Left ventricle myocardium inferior (tissue), 1 donor: ENCODE results near the gene MRC2. TPM values are rescaled to one million over a fixed set of nuclear protein-coding genes. Genes with fewer than 3 reads are reported as not detected.

Experiments
- DNase-seq: peaks from one replicate; pipeline ENCODE4 v3.0.0-alpha.2; 2020
- H3K27ac ChIP-seq: fragments of 200-600 bp; replicated peaks from 2 replicates; pipeline ENCODE4 v1.8.0; 2021
- H3K27me3 ChIP-seq: fragments of 200-600 bp; 2 replicates; pipeline ENCODE4 v1.8.0; 2021; ENCODE audit warnings: low read depth
- H3K36me3 ChIP-seq: fragments of 200-600 bp; 2 replicates; pipeline ENCODE4 v1.8.0; 2021
- H3K4me1 ChIP-seq: fragments of 200-600 bp; 2 replicates; pipeline ENCODE4 v1.8.0; 2021
- H3K4me3 ChIP-seq: fragments of 200-600 bp; 2 replicates; pipeline ENCODE4 v1.8.0; 2021; ENCODE audit warnings: mild to moderate bottlenecking, moderate library complexity
- H3K9me3 ChIP-seq: fragments of 200-600 bp; replicated peaks from 2 replicates; pipeline ENCODE4 v1.8.0; 2021
- intact Hi-C: fragments of 100-400 bp; cut with micrococcal nuclease; formaldehyde crosslinking; loops from one replicate; pipeline ENCODE4 v1.11.0; 2022
- total RNA-seq: library from RNA; stranded (reverse); fragmentation: NEBNext Ultra II Directional; extraction: Animal tissue kit (Norgen Biotek cat#: 25700); gene quantifications from one replicate; pipeline ENCODE4 v1.2.1, GENCODE V29; 2021
- TF ChIP-seq, protein P1 (sequence below): fragments of 200-600 bp; IDR thresholded peaks from 2 replicates; pipeline ENCODE4 v1.8.0; 2021; ENCODE audit warnings: antibody characterized with exemption, mild to moderate bottlenecking, borderline replicate concordance
- donor health status: DM: no; HTN: yes; CAD: no; lungs with severe emphysema.

MRC2 gene
- total RNA-seq, 1 donor from 2014 or later, result 22.8 TPM

DNA sequence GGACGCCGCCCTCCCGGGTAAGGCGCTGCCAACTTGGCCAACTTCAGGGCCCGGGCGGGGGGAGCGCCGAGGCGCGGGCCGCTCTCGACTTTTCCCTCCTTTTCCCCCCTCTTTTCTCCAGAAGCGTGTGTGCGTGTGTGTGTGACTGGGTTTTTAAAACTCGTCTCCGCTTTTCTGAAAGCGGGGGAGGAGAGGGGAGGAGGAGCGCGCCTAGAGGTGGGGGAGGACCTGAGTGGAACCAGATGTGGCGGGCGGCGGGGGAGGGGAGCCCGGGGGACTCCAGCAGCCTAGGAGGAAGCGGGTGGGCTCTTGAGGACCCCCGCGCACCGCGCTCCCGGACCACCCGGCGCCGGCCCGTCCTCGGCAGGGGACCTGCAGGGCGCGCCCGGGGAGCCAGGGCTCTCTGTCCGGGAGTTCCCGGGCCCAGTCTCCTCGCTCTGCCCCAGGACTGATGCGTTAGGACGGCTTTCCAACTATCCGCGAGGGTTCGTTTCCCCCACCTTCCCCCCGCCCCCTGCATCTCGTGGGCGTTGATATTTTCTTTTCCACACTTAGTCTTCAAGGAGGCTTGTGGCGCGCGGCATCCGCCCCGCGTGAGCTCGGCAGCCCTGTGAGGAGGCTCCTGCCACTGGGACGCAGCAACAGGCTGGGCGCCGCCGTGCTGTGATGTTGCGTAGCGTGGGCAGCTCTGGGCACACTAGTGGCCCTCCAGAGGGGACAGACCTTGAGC, 599 bp downstream of the MRC2 start:
- Histone ChIP-seq H3K27ac (peak overlapping the region; percentile 89), H3K4me1 (peaks cover 35% of the 10 kb centered on the region), H3K4me3 (peak overlapping the region; percentile 68), H3K9me3 (no peaks in the 10 kb centered on the region), H3K27me3 (peaks cover 65% of the 10 kb centered on the region), H3K36me3 (no peaks in the 10 kb centered on the region)
- TF ChIP-seq, protein P1, sequence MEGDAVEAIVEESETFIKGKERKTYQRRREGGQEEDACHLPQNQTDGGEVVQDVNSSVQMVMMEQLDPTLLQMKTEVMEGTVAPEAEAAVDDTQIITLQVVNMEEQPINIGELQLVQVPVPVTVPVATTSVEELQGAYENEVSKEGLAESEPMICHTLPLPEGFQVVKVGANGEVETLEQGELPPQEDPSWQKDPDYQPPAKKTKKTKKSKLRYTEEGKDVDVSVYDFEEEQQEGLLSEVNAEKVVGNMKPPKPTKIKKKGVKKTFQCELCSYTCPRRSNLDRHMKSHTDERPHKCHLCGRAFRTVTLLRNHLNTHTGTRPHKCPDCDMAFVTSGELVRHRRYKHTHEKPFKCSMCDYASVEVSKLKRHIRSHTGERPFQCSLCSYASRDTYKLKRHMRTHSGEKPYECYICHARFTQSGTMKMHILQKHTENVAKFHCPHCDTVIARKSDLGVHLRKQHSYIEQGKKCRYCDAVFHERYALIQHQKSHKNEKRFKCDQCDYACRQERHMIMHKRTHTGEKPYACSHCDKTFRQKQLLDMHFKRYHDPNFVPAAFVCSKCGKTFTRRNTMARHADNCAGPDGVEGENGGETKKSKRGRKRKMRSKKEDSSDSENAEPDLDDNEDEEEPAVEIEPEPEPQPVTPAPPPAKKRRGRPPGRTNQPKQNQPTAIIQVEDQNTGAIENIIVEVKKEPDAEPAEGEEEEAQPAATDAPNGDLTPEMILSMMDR, result no peak
- DNase-seq, result peak; percentile 54
- intact Hi-C loops, result no loop called here

DNA sequence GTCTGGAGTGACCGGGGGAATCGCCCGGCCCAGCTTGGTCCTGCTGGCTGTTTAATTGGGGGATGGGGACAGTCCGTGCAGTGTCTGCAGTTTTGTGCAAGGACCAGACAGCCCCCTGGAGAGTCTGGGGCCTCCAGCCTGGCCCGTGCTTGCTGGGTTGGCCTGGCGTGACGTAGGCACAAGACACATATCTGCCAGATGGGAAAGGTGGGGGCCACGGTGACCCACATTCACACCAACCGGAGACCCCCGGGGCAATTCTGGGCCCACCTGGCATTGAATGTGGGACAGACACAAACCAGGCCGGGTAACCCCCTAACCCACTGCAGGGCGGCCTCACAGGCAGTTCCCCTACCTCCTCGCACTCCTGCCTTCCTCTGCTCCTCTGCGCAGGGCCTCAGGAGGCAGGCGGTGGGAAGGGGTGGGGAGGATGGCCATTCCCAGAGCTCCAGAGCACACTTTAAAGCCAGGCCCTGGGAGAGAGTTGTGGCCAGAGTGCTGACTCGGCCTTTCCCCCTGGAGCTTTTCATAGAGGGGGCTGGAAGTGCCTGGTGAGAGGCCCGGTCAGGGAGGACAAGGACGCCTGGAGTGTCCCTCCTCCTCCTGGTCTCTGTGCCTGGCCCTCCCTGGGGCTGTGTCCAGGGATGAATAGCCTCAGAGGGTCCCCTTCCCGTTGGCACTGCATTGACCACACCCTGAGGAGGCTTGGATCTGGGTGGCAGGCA, 1.5 kb downstream of the MRC2 start:
- H3K9me3 ChIP-seq, result no peaks in the 10 kb centered on the region
- peak overlapping the region; percentile 68 for H3K4me3 ChIP-seq
- H3K27ac ChIP-seq, result peak overlapping the region; percentile 89
- H3K27me3 ChIP-seq, result peaks cover 65% of the 10 kb centered on the region
- H3K4me1 ChIP-seq, result peaks cover 35% of the 10 kb centered on the region
- intact Hi-C loops, result no loop called here
- DNase-seq, result no peak
- TF ChIP-seq, protein P1, result no peak
- no peaks in the 10 kb centered on the region for H3K36me3 ChIP-seq

DNA sequence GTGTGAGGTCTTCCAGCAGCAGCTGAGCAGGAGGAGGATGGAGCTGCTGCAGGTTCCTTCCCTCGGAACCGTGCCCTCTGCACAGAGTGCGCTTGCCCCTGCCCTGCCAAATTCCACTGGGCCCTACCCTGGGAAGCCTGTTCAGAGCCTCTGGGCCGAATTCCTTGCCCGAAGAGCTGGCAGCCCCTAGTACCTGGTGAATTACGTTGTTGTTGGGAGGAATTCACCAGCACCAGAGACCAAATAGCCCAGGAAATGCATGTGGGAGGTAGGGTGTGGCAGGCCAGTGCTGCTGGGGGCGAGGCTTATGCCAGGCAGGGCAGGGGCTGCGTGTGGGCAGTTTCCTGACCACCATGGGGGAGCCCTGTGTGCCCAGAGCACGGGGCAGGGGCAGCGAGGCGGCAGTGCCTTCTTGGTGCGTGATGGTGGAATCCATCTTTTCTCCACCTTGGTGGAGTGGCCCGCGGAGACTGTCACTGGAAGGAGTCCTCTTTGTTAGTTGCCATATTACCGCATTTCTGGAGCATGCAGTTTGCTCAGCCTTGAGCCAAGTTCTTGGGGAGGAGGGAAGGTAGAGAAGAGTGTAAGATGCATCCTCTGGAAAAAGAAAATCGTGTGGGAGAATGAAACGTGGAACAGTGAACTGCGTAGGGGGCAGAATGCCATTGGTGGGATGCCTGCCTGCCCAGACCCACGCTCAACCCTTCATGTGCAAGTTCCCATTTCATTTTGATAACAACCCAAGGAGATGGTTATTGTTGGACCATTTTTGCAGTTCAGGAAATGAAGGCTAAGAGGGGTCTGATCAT, 2.3 kb downstream of the MRC2 start:
- no peaks in the 10 kb centered on the region for H3K36me3 ChIP-seq
- no peak for DNase-seq
- peaks cover 65% of the 10 kb centered on the region for H3K27me3 ChIP-seq
- TF ChIP-seq, protein P1, result no peak
- H3K4me3 ChIP-seq, result peak overlapping the region; percentile 68
- intact Hi-C loops, result no loop called here
- H3K4me1 ChIP-seq, result peaks cover 35% of the 10 kb centered on the region
- H3K9me3 ChIP-seq, result no peaks in the 10 kb centered on the region
- peak overlapping the region; percentile 89 for H3K27ac ChIP-seq

DNA sequence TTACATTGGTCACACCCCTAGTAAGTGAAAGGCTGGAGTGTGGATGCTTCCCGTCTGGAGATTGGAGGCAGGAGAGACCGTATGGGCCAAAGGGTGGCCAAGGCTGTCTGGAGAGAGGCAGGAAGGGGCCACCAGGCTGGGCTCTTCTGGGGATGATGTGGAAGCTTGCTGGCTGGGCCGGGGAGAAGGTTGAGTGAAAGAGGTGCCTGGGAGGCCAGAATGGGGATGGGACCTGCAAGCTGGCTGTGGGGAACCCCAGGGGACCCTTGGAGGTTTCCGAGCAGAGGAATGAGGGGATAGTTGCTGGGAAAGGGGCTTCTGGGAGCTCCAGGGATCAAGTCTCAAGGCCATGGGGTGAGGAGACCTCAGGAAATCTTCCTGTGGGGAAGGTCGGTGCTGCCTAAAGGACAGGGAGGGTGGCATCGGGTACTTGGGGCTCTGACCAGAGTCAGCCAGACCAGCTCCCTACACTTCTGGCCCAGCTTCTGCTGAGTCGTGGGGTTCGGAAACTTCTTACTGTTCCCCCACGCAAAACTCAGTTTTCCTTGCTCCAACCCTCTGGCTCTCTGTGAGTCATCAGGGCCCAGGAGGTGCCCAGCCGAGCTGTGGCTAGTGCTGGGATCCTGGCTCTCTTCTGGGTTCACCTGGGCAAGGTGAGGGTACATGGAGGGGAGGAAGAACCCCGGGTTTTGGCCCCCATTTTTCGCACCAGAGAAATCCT, 3.1 kb downstream of the MRC2 start:
- Histone ChIP-seq H3K27me3 (peaks cover 64% of the 10 kb centered on the region), H3K4me1 (peaks cover 30% of the 10 kb centered on the region), H3K27ac (no peak overlapping the region), H3K36me3 (no peaks in the 10 kb centered on the region), H3K4me3 (peak overlapping the region; percentile 68), H3K9me3 (no peaks in the 10 kb centered on the region)
- no peak for DNase-seq
- TF ChIP-seq, protein P1, result no peak
- intact Hi-C loops, result no loop called here
